Measurements from ENCODE around the gene CA4.
"Not testable (repeated sequence)": the region's sequence is repeated elsewhere in the genome, so short reads cannot be mapped to it uniquely, and the experiment has no call there.

Gene CA4

GRCh38 chr17:60149691-60150582 lies at the start of gene CA4:
CA4 (plus strand) TSS chr17:60149973; CDS start chr17:60150035, 62 bp downstream.
- no peak within 1 kb of the TSS for H3K4me3 ChIP-seq (ENCODE audit: low read depth, low read length)
- DNase-seq (ENCODE audit: low read depth), result no peak
- TF ChIP-seq, protein P1, sequence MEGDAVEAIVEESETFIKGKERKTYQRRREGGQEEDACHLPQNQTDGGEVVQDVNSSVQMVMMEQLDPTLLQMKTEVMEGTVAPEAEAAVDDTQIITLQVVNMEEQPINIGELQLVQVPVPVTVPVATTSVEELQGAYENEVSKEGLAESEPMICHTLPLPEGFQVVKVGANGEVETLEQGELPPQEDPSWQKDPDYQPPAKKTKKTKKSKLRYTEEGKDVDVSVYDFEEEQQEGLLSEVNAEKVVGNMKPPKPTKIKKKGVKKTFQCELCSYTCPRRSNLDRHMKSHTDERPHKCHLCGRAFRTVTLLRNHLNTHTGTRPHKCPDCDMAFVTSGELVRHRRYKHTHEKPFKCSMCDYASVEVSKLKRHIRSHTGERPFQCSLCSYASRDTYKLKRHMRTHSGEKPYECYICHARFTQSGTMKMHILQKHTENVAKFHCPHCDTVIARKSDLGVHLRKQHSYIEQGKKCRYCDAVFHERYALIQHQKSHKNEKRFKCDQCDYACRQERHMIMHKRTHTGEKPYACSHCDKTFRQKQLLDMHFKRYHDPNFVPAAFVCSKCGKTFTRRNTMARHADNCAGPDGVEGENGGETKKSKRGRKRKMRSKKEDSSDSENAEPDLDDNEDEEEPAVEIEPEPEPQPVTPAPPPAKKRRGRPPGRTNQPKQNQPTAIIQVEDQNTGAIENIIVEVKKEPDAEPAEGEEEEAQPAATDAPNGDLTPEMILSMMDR (IDR thresholded peaks at IDR 0.05; ENCODE audit: low read depth, low read length, missing control alignments), result no peak

DNA sequence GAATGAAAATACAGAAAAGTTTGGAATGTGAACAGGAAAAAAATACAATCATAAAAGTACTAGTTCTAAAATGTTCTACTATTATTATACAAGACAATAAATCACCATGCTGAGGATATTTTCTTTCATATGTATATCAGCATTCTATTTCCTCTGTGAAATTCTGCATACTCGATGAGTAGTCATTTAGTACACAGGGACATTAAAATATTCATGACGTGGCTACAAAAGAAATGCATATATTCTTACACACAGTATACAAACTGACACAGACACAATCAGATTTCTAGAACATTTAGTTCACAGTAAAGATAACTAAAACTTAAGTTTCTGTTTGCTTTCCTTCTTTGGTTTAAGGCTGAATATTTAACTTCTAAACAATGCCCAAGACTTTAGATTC lies 49.2 kb upstream of the CA4 start:
- not testable (repeated sequence) for H3K4me3 ChIP-seq (ENCODE audit: low read depth, low read length); DNase-seq (ENCODE audit: low read depth)

- not testable (repeated sequence) for H3K4me3 ChIP-seq (ENCODE audit: low read depth, low read length); DNase-seq (ENCODE audit: low read depth)
Measured at GRCh38 chr17:60102015-60102631, 47.6 kb upstream of the CA4 start.

DNA sequence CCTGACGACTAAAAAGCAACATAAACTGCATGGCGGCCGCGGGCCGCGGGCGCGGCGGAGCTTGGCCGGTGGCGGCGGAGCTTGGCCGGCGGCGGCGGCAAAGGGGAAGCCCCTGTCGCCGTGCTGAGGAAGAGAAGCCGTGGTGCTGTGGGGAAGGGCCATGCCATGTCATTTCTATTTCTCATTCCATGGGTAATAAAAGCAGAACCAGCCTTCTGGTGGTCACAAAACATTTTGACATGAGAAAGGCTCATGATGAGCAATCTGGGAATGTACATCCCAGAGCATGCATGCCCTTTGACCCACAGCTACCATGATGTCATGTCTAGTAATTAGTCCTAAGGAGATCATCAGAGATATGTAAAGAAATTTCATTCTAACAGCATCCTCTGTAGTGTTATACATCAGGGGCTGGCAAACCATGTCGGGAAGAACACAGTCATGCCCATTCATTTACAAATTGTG lies 47.1 kb upstream of the CA4 start:
- no peak for DNase-seq (ENCODE audit: low read depth)
- peak overlapping the region; percentile 30; the same call in 1 of the 2 replicates for H3K4me3 ChIP-seq (ENCODE audit: low read depth, low read length)
- TF ChIP-seq, protein P1 (IDR thresholded peaks at IDR 0.05; ENCODE audit: low read depth, low read length, missing control alignments), result no peak

DNA sequence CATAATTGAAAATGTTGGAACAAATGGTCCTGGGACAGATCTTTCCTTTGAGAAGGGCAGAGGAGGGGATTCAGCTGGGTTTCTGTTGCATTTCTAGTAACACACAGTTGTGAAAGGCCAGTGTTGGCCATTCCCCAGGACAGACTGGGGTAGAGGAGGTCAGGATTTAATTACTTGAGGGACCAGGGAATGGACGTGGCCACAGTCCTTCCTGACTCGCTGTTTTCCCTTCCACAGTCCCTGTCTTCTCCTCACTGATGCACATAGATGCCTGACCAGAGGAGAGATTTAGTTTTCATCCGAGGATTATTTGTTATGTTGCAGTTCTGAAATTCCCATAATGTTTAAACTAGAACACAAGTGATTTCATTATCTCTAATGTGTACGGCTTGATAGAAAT lies 45.8 kb upstream of the CA4 start:
- H3K4me3 ChIP-seq (ENCODE audit: low read depth, low read length), result no peak overlapping the region
- no peak for DNase-seq (ENCODE audit: low read depth)
- TF ChIP-seq, protein P1 (IDR thresholded peaks at IDR 0.05; ENCODE audit: low read depth, low read length, missing control alignments), result no peak

GRCh38 chr17:60106340-60107059 lies 43.3 kb upstream of the CA4 start:
- H3K4me3 ChIP-seq (ENCODE audit: low read depth, low read length), result no peak overlapping the region
- TF ChIP-seq, protein P1 (IDR thresholded peaks at IDR 0.05; ENCODE audit: low read depth, low read length, missing control alignments), result no peak
- no peak for DNase-seq (ENCODE audit: low read depth)

DNA sequence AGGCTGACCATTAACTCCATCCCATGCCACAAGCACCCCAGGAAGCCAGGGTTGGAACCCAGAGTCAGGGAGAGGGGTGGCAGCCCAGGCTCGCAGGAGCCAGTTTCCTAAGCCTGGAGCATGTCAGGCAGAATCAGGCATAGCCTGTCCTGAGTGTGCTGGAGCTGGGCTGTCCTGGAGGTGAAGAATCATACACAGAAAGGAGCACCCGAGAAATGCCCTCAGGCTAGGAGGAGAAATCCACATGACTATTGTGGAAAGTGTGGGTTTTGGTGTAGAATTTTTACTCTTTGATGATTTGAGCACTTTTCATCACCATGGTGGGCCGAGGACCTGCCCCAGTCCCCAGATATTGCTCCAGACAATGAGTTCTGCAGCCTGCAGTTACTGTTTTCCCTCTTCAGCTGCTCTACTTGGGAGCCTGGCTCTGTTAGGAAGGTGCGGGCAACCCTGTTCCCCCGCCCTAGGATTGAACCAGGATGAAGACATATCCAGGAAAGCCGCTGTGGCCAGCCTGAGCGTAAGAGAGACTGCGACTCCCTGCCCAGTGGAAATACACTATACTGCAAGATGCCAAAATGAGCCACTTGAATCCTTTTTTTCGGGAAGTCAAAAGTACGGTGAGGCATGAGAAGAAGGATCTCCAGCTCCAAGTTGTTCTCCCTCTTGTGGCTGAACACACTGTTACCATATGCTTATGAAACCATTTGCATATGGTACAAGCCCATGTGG lies 42.1 kb upstream of the CA4 start:
- no peak overlapping the region for H3K4me3 ChIP-seq (ENCODE audit: low read depth, low read length)
- DNase-seq (ENCODE audit: low read depth), result no peak
- TF ChIP-seq, protein P1 (IDR thresholded peaks at IDR 0.05; ENCODE audit: low read depth, low read length, missing control alignments), result no peak

GRCh38 chr17:60108309-60108708 lies 41.5 kb upstream of the CA4 start:
- not testable (repeated sequence) for DNase-seq (ENCODE audit: low read depth); H3K4me3 ChIP-seq (ENCODE audit: low read depth, low read length)
